ENCODE data around the gene VTI1A. TPM values are rescaled to one million over a fixed set of nuclear protein-coding genes. Genes with fewer than 3 reads are reported as not detected.

VTI1A gene
- total RNA-seq, 1 experiment from 2014 or later: 22.0 TPM

GRCh38 chr10:112848228-112848627 lies 401.2 kb downstream of the VTI1A start:
- no peak for DNase-seq
- H3K18ac ChIP-seq (ENCODE audit: insufficient read length, low read depth, low read length): no peak overlapping the region
- Mint-ChIP-seq H3K9me3 (peaks cover 18 to 25% of the 10 kb centered on the region in 2 experiments), H3K27me3 (ENCODE audit: low read depth) (peaks cover 6% of the 10 kb centered on the region), H3K4me3 (no peak overlapping the region), H3K4me1 (peaks cover 9 to 11% of the 10 kb centered on the region in 2 experiments), H3K27ac (no peak overlapping the region; a peak in 1 of 7 replicates), H3K36me3 (ENCODE audit: insufficient read depth in 1 of 3, low read depth in 3 of 3) (peaks cover 17 to 32% (median 25%) of the 10 kb centered on the region in 3 experiments)
- H3K23me2 ChIP-seq (ENCODE audit: insufficient read length, low read depth, low read length, poor library complexity, severe bottlenecking): no peaks in the 10 kb centered on the region
- no peak overlapping the region for H3T11ph ChIP-seq (ENCODE audit: low read length)
- H3K9ac ChIP-seq (ENCODE audit: extremely low read depth, insufficient read length, low read length): no peak overlapping the region
- no CpG with 5 or more reads among the region's 2 CpGs for WGBS (ENCODE audit: extremely low coverage, insufficient read length, low lambda C conversion rate)
- H4K5ac ChIP-seq (ENCODE audit: insufficient read length, low read depth, low read length): no peak overlapping the region
- H2BK15ac ChIP-seq (ENCODE audit: low read depth, low read length): no peak overlapping the region
- no peak overlapping the region for H3K4me2 ChIP-seq (ENCODE audit: insufficient read depth, insufficient read length, low read length)
- H2BK20ac ChIP-seq (ENCODE audit: low read depth, low read length, poor library complexity, severe bottlenecking): no peak overlapping the region
- TF ChIP-seq, protein P1, sequence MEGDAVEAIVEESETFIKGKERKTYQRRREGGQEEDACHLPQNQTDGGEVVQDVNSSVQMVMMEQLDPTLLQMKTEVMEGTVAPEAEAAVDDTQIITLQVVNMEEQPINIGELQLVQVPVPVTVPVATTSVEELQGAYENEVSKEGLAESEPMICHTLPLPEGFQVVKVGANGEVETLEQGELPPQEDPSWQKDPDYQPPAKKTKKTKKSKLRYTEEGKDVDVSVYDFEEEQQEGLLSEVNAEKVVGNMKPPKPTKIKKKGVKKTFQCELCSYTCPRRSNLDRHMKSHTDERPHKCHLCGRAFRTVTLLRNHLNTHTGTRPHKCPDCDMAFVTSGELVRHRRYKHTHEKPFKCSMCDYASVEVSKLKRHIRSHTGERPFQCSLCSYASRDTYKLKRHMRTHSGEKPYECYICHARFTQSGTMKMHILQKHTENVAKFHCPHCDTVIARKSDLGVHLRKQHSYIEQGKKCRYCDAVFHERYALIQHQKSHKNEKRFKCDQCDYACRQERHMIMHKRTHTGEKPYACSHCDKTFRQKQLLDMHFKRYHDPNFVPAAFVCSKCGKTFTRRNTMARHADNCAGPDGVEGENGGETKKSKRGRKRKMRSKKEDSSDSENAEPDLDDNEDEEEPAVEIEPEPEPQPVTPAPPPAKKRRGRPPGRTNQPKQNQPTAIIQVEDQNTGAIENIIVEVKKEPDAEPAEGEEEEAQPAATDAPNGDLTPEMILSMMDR (conservative IDR thresholded peaks at IDR 0.05): no peak
- no peak overlapping the region for H3K56ac ChIP-seq (ENCODE audit: insufficient read length, low read depth, low read length)
- no peak overlapping the region for H2BK12ac ChIP-seq (ENCODE audit: insufficient read length, low read depth, low read length)
- H3K4ac ChIP-seq (ENCODE audit: low read depth, low read length): no peak overlapping the region
- no peak overlapping the region for H3K23ac ChIP-seq (ENCODE audit: insufficient read length, low read depth, low read length)
- no peaks in the 10 kb centered on the region for H3K79me2 ChIP-seq (ENCODE audit: insufficient read depth, low read length)
- H2BK5ac ChIP-seq (ENCODE audit: insufficient read length, low read length): no peak overlapping the region
- no peak overlapping the region for H2AK5ac ChIP-seq (ENCODE audit: insufficient read length, low read length)
- H3K9me3 ChIP-seq (ENCODE audit: control insufficient read depth, low read depth, low read length): peaks cover 9% of the 10 kb centered on the region
- H3K4me1 ChIP-seq (ENCODE audit: insufficient read depth, low read length): no peaks in the 10 kb centered on the region
- no peak overlapping the region for H4K8ac ChIP-seq (replicated peaks; ENCODE audit: insufficient read length, low read depth, low read length)
- no peak overlapping the region for H4K91ac ChIP-seq (ENCODE audit: insufficient read length, low read depth, low read length)
- no peak overlapping the region for H2AFZ ChIP-seq (ENCODE audit: low read length)
- no peaks in the 10 kb centered on the region for H3K27me3 ChIP-seq (ENCODE audit: insufficient read depth, low read length)
- H3K14ac ChIP-seq (ENCODE audit: insufficient read depth, low read length): no peak overlapping the region
- no peaks in the 10 kb centered on the region for H4K20me1 ChIP-seq (ENCODE audit: control insufficient read depth, insufficient read depth, insufficient read length)
- no peaks in the 10 kb centered on the region for H3K79me1 ChIP-seq (ENCODE audit: insufficient read depth, low read depth, low read length, poor library complexity, severe bottlenecking)
- no peak overlapping the region for H3K27ac ChIP-seq (ENCODE audit: insufficient read length, low read depth, low read length)
- H2BK120ac ChIP-seq (ENCODE audit: low read depth, low read length, poor library complexity, severe bottlenecking): no peak overlapping the region

All from H9 (cell line).